ENCODE data around the gene MSANTD7. TPM values are rescaled to one million over a fixed set of nuclear protein-coding genes. Genes with fewer than 3 reads are reported as not detected.
"Not testable (repeated sequence)": the region's sequence is repeated elsewhere in the genome, so short reads cannot be mapped to it uniquely, and the experiment has no call there.

Gene MSANTD7
- total and polyA plus RNA-seq, 2 donors (not counting 1 experiment from before 2014, with no cell fraction given) = 7.2 to 14.4 TPM

DNA sequence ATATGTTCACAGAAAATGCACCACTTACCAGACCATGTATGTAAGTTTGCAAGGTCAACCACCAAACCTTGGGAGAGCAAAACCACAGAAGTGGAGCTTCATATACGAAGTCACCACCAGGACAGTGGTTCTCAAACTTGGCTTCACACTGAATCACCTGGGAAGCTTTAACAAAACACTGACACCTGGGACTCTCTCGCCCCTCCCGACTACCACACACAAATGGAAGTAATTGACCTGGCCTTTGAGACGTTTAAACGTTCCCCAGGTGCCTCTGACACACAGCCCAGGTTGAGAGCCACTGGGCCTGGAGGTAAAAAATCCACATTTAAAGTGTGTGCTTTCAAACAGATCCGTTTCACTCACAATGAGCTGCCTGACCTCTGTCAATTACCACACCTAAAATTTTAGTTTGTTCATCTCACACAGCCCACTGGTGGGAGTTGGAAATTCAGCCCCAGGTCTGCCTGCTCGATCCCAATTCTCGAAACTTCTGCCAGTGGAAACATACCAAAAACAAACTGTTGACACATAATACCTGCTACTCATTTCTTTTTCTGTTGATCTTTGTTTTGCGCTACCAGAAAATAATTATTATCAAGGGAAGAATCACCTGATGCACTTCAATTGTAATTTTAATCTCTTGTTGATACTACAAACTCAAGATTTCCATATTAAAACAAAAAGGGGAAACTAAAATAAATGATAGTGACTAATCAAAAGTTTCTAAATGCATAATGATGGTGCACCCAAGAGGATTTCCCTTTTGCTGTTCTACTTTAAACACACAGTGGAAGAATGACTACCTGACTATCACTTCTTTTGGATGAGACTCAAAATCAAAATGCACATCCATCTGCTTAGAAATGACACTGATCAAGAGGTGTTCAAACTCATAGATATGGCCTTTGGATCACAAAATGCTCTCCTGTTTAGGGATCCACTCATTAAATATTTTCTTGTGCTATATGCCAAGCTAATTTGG is 26.8 kb upstream of the MSANTD7 start:
- TF ChIP-seq, protein P1, sequence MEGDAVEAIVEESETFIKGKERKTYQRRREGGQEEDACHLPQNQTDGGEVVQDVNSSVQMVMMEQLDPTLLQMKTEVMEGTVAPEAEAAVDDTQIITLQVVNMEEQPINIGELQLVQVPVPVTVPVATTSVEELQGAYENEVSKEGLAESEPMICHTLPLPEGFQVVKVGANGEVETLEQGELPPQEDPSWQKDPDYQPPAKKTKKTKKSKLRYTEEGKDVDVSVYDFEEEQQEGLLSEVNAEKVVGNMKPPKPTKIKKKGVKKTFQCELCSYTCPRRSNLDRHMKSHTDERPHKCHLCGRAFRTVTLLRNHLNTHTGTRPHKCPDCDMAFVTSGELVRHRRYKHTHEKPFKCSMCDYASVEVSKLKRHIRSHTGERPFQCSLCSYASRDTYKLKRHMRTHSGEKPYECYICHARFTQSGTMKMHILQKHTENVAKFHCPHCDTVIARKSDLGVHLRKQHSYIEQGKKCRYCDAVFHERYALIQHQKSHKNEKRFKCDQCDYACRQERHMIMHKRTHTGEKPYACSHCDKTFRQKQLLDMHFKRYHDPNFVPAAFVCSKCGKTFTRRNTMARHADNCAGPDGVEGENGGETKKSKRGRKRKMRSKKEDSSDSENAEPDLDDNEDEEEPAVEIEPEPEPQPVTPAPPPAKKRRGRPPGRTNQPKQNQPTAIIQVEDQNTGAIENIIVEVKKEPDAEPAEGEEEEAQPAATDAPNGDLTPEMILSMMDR (conservative IDR thresholded peaks at IDR 0.05 in 1 of 2, IDR thresholded peaks at IDR 0.05 in 1 of 2; ENCODE audit: low read depth in 1 of 2, low read length in 2 of 2) = no peak
- TF ChIP-seq EZH2 (IDR thresholded peaks at IDR 0.05; ENCODE audit: low read length, missing control alignments) = no peak
- no peak overlapping the region for H3K4me2 ChIP-seq (ENCODE audit: extremely low read depth, insufficient read depth, low read length)
- no peak overlapping the region for H3K9ac ChIP-seq (ENCODE audit: insufficient read depth, low read length)
- H3K4me3 ChIP-seq (replicated peaks in 1 of 4; ENCODE audit: control extremely low read depth in 1 of 4, insufficient read depth in 1 of 4, low read depth in 3 of 4, low read length in 4 of 4) = no peak overlapping the region
- H3K4me1 ChIP-seq (ENCODE audit: control insufficient read depth, extremely low read depth, insufficient read depth, low read length) = no peaks in the 10 kb centered on the region
- DNase-seq (ENCODE audit: low read depth in 2 of 2) = no peak
- no peaks in the 10 kb centered on the region for H4K20me1 ChIP-seq (ENCODE audit: control insufficient read depth, extremely low read depth, insufficient read depth, low read length)
- peaks cover 2% of the 10 kb centered on the region for H3K27me3 ChIP-seq (ENCODE audit: control insufficient read depth, insufficient read depth, low read length)
- no peak overlapping the region for H2AFZ ChIP-seq (ENCODE audit: low read length)
- no peaks in the 10 kb centered on the region for H3K36me3 ChIP-seq (ENCODE audit: control insufficient read depth, insufficient read depth, low read length)
- no peaks in the 10 kb centered on the region for H3K9me3 ChIP-seq (ENCODE audit: control insufficient read depth, insufficient read depth, low read depth, low read length)
- H3K79me2 ChIP-seq (ENCODE audit: control insufficient read depth, insufficient read depth, low read length) = no peaks in the 10 kb centered on the region
- H3K27ac ChIP-seq (ENCODE audit: insufficient read depth, low read length) = no peak overlapping the region

DNA sequence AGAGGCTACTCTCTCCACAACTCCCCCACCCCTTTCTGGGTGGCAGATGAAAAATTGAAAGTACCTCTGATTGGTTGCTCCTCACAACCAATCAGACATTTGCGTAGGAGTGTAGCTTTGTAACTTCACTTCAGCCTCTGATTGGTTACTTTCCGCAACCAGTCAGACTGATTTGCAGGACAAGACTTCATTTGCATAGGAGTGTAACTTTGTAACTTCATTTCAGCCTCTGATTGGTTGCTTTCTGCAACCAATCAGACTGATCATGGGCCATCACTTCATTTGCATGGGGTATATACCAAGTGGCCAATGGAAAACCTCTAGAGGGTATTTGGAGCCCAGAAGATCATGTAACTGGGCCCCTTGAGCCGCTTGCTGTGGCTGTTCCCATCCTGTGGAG is 25.8 kb upstream of the MSANTD7 start:
- Histone ChIP-seq H3K4me1 (ENCODE audit: control insufficient read depth, extremely low read depth, insufficient read depth, low read length) (no peaks in the 10 kb centered on the region), H3K4me2 (ENCODE audit: extremely low read depth, insufficient read depth, low read length) (no peak overlapping the region), H3K27me3 (ENCODE audit: control insufficient read depth, insufficient read depth, low read length) (peaks cover 2% of the 10 kb centered on the region), H3K79me2 (ENCODE audit: control insufficient read depth, insufficient read depth, low read length) (no peaks in the 10 kb centered on the region), H2AFZ (ENCODE audit: low read length) (no peak overlapping the region), H3K27ac (ENCODE audit: insufficient read depth, low read length) (no peak overlapping the region), H3K9ac (ENCODE audit: insufficient read depth, low read length) (no peak overlapping the region), H3K9me3 (ENCODE audit: control insufficient read depth, insufficient read depth, low read depth, low read length) (no peaks in the 10 kb centered on the region), H3K36me3 (ENCODE audit: control insufficient read depth, insufficient read depth, low read length) (no peaks in the 10 kb centered on the region), H3K4me3 (replicated peaks in 1 of 4; ENCODE audit: control extremely low read depth in 1 of 4, insufficient read depth in 1 of 4, low read depth in 3 of 4, low read length in 4 of 4) (no peak overlapping the region), H4K20me1 (ENCODE audit: control insufficient read depth, extremely low read depth, insufficient read depth, low read length) (no peaks in the 10 kb centered on the region)
- DNase-seq (ENCODE audit: low read depth in 2 of 2) = no peak
- TF ChIP-seq, protein P1 (conservative IDR thresholded peaks at IDR 0.05 in 1 of 2, IDR thresholded peaks at IDR 0.05 in 1 of 2; ENCODE audit: low read depth in 1 of 2, low read length in 2 of 2) = no peak
- TF ChIP-seq EZH2 (IDR thresholded peaks at IDR 0.05; ENCODE audit: low read length, missing control alignments) = no peak

DNA sequence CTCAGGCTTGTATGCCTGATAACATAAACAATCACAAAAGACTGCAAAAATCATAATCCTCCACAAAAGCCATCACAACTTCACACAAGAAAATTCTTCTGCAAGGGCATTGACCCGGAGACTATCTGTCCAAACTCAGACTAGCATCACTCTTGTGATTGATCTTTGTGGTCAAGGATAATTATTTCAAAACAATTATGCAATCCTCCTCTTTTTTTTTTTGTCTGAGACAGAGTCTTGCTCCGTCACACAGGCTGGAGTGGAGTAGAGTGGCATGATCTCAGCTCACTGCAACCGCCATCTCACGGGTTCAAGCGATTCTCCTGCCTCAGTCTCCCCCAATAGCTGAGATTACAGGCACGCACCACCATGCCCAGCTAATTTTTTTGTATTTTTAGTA is 22.4 kb upstream of the MSANTD7 start:
- Histone ChIP-seq H3K4me2 (ENCODE audit: extremely low read depth, insufficient read depth, low read length) (no peak overlapping the region), H3K4me3 (replicated peaks in 1 of 4; ENCODE audit: control extremely low read depth in 1 of 4, insufficient read depth in 1 of 4, low read depth in 3 of 4, low read length in 4 of 4) (no peak overlapping the region), H3K27ac (ENCODE audit: insufficient read depth, low read length) (no peak overlapping the region), H3K27me3 (ENCODE audit: control insufficient read depth, insufficient read depth, low read length) (no peaks in the 10 kb centered on the region), H3K79me2 (ENCODE audit: control insufficient read depth, insufficient read depth, low read length) (no peaks in the 10 kb centered on the region), H3K4me1 (ENCODE audit: control insufficient read depth, extremely low read depth, insufficient read depth, low read length) (peaks cover under 1% of the 10 kb centered on the region), H3K9ac (ENCODE audit: insufficient read depth, low read length) (no peak overlapping the region), H3K36me3 (ENCODE audit: control insufficient read depth, insufficient read depth, low read length) (no peaks in the 10 kb centered on the region), H4K20me1 (ENCODE audit: control insufficient read depth, extremely low read depth, insufficient read depth, low read length) (no peaks in the 10 kb centered on the region), H2AFZ (ENCODE audit: low read length) (no peak overlapping the region), H3K9me3 (ENCODE audit: control insufficient read depth, insufficient read depth, low read depth, low read length) (no peaks in the 10 kb centered on the region)
- DNase-seq (ENCODE audit: low read depth in 2 of 2) = peak; percentile 53 to 55
- TF ChIP-seq, protein P1 (conservative IDR thresholded peaks at IDR 0.05 in 1 of 2, IDR thresholded peaks at IDR 0.05 in 1 of 2; ENCODE audit: low read depth in 1 of 2, low read length in 2 of 2) = no peak
- no peak for TF ChIP-seq EZH2 (IDR thresholded peaks at IDR 0.05; ENCODE audit: low read length, missing control alignments)

DNA sequence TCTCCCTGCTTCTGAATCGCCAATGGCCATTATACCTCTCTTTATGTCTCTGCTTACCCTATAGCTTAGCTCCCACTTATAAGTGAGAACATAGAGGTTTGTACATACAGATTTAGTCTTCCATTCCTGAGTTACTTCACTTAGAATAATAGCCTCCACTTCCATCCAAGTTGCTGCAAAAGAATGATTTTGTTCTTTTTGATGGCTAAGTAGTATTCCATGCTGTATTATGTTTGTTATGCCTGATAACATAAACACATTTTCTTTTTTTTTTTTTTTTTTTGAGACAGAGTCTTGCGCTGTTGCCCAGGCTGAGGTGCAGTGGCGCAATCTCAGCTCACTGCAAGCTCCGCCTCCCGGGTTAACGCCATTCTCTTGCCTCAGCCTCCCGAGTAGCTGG is 21.4 kb upstream of the MSANTD7 start:
- not testable (repeated sequence) for DNase-seq (ENCODE audit: low read depth in 2 of 2); H3K4me1 ChIP-seq (ENCODE audit: control insufficient read depth, extremely low read depth, insufficient read depth, low read length); H3K36me3 ChIP-seq (ENCODE audit: control insufficient read depth, insufficient read depth, low read length); H3K9me3 ChIP-seq (ENCODE audit: control insufficient read depth, insufficient read depth, low read depth, low read length); H3K27me3 ChIP-seq (ENCODE audit: control insufficient read depth, insufficient read depth, low read length); H4K20me1 ChIP-seq (ENCODE audit: control insufficient read depth, extremely low read depth, insufficient read depth, low read length); H2AFZ ChIP-seq (ENCODE audit: low read length); H3K9ac ChIP-seq (ENCODE audit: insufficient read depth, low read length); H3K27ac ChIP-seq (ENCODE audit: insufficient read depth, low read length); H3K4me2 ChIP-seq (ENCODE audit: extremely low read depth, insufficient read depth, low read length); H3K79me2 ChIP-seq (ENCODE audit: control insufficient read depth, insufficient read depth, low read length); H3K4me3 ChIP-seq (replicated peaks in 1 of 4; ENCODE audit: control extremely low read depth in 1 of 4, insufficient read depth in 1 of 4, low read depth in 3 of 4, low read length in 4 of 4)
